Transverse colon (tissue), 4 donors: ENCODE measurements around the gene ITGAD. TPM values are rescaled to one million over a fixed set of nuclear protein-coding genes. Genes with fewer than 3 reads are reported as not detected.
A peak's percentile ranks its signal among the peaks of the same experiment; 100 is the strongest.

Source experiments
- DNase-seq: peaks from one replicate; pipeline ENCODE4 v3.0.0-alpha.2; 2019
- H3K27ac ChIP-seq, 4 donors: fragments of 200-600 bp; sonication (generic); 2 replicates each; pipeline ENCODE4 v1.5.1; 2016 to 2018; ENCODE audit warnings: inconsistent platforms in 4 of 4
- H3K27me3 ChIP-seq: fragments of 200-600 bp; sonication (generic); 2 replicates; pipeline ENCODE4 v1.5.1; 2017; ENCODE audit warnings: inconsistent platforms
- H3K36me3 ChIP-seq, 4 donors: fragments of 200-600 bp; sonication (generic); 2 replicates each; pipeline ENCODE4 v1.5.1; 2017 to 2019; ENCODE audit warnings: inconsistent platforms in 4 of 4
- H3K4me1 ChIP-seq, 4 donors: fragments of 200-600 bp; sonication (generic); 2 replicates each; pipeline ENCODE4 v1.5.1; 2017 to 2020; ENCODE audit warnings: inconsistent platforms in 4 of 4
- H3K4me3 ChIP-seq, 4 donors: fragments of 200-600 bp; sonication (generic); 1 replicate in 1 of 4; 2 replicates in 3 of 4; pipeline versions ENCODE4 v1.5.1 to v1.6.1; 2017 to 2019; ENCODE audit warnings: inconsistent platforms in 4 of 4
- H3K9me3 ChIP-seq, 2 donors: fragments of 200-600 bp; sonication (generic); 2 replicates each; pipeline ENCODE4 v1.5.1; 2017 to 2019; ENCODE audit warnings: inconsistent platforms in 2 of 2
- EP300 ChIP-seq: sonication (generic); formaldehyde crosslinking; IDR thresholded peaks from one replicate; pipeline ENCODE4 v1.6.1; 2017; ENCODE audit warnings: antibody characterized with exemption, low read depth
- POLR2A ChIP-seq: fragments of 450-650 bp; IDR thresholded peaks from one replicate; pipeline ENCODE4 v1.6.1; 2016; ENCODE audit warnings: antibody characterized with exemption, mild to moderate bottlenecking, moderate library complexity
- POLR2AphosphoS5 ChIP-seq, 3 donors: sonication (generic); formaldehyde crosslinking; IDR thresholded peaks; one replicate each; pipeline ENCODE4 v1.6.1; 2016; ENCODE audit warnings: antibody characterized with exemption in 3 of 3
- WGBS, 2 donors: methylation state at CpG; one replicate each; pipeline ENCODE4 v1.1.5; 2018; ENCODE audit warnings: low coverage in 1 of 2; 5-methylcytosine and 5-hydroxymethylcytosine counted together
- in situ Hi-C, 4 donors: fragments of 200-750 bp; cut with MboI; loops; one replicate each; pipeline versions ENCODE4 v1.15.0 to v1.15.1; 2017; ENCODE audit warnings: low sequenced_read_pairs in 3 of 4, low pct_ligation_motif_present in 1 of 4, low pct_unique_long_range_greater_than_20kb in 1 of 4
- intact Hi-C: fragments of 100-400 bp; cut with DNase I; formaldehyde crosslinking; loops from one replicate; pipeline ENCODE4 v1.15.1; 2023; ENCODE audit warnings: low total_unique reads
- total RNA-seq, 4 donors: library from RNA; depleted of rRNA; stranded (reverse); fragments of >200 nt; gene quantifications; one replicate each; pipeline ENCODE4 v1.1.0, GENCODE V29; 2016
- TF ChIP-seq, protein P1 (sequence below), 5 experiments: fragments of 200-600 bp in 3 of 5; fragments of 450-650 bp in 2 of 5; sonication (generic) in 3 of 5; IDR thresholded peaks; 1 replicate in 2 of 5; 2 replicates in 3 of 5; pipeline ENCODE4 v1.5.1; 2016 to 2017; ENCODE audit warnings: antibody characterized with exemption in 5 of 5, inconsistent platforms in 3 of 5, mild to moderate bottlenecking in 2 of 5, moderate library complexity in 1 of 5

Gene ITGAD
- total RNA-seq, 4 donors from 2014 or later, result 0.75 TPM; not detected in 3

DNA sequence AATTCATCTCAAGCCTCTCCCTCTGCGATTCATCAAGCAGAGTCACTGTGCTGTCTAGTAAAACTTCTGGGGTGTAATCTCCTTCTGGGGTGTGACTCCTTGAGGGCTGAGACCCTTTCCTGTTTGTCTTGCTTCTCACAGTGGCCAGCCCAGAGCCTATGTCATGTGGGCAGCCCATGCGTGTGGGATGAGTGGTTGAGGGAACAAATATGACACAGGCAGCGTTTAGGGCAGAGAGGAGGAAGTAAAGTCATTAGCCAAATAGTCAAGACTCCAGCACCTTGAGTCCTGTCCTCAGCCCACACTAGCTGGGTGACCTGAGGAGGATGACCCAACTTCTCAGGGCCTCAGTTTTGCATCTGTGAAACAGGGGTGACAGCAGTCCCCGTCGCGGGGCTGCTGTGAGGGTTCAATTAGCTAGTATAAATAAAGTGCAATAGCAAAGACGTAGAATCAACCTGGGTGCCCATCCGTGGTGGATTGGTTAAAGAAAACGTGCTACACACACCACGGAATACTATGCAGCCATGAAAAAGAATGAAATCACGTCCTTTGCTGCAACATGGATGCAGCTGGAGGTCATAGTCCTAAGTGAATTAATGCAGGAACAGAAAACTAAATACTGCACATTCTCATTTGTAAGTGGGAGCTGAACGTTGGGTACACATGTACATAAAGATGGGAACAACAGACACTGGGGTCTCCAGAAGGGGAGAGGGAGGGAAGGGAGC is 42.7 kb upstream of the ITGAD start:
- no peak for DNase-seq
- in situ Hi-C loops, result no loop called here
- peaks cover 0 to 3% (median 0%) of the 10 kb centered on the region in 4 donors for H3K4me1 ChIP-seq

GRCh38 chr16:31351246-31351941 is 41.7 kb upstream of the ITGAD start:
- peaks cover 0 to 3% (median 0%) of the 10 kb centered on the region in 4 donors for H3K4me1 ChIP-seq
- no peaks in the 10 kb centered on the region for H3K9me3 ChIP-seq
- 68 to 73% methylated on average over 9 to 18 of the region's 19 CpGs for WGBS, 2 donors
- intact Hi-C loops (no loop called here), in situ Hi-C loops (no loop called here)
- no peaks in the 10 kb centered on the region for H3K27me3 ChIP-seq
- peak overlapping the region in 2 of 4 donors; percentile 29 to 60 for H3K27ac ChIP-seq
- no peak for DNase-seq
- no peak for TF ChIP-seq POLR2A
- TF ChIP-seq, protein P1, sequence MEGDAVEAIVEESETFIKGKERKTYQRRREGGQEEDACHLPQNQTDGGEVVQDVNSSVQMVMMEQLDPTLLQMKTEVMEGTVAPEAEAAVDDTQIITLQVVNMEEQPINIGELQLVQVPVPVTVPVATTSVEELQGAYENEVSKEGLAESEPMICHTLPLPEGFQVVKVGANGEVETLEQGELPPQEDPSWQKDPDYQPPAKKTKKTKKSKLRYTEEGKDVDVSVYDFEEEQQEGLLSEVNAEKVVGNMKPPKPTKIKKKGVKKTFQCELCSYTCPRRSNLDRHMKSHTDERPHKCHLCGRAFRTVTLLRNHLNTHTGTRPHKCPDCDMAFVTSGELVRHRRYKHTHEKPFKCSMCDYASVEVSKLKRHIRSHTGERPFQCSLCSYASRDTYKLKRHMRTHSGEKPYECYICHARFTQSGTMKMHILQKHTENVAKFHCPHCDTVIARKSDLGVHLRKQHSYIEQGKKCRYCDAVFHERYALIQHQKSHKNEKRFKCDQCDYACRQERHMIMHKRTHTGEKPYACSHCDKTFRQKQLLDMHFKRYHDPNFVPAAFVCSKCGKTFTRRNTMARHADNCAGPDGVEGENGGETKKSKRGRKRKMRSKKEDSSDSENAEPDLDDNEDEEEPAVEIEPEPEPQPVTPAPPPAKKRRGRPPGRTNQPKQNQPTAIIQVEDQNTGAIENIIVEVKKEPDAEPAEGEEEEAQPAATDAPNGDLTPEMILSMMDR (IDR thresholded peaks at IDR 0.05), result no peak
- no peak for TF ChIP-seq EP300
- TF ChIP-seq POLR2AphosphoS5 (IDR thresholded peaks at IDR 0.05), result no peak
- no peak overlapping the region for H3K4me3 ChIP-seq
- no peaks in the 10 kb centered on the region for H3K36me3 ChIP-seq

More for the DNA sequence above, 42.7 kb upstream of the ITGAD start:
- intact Hi-C loops, result no loop called here
- Histone ChIP-seq H3K27me3 (no peaks in the 10 kb centered on the region), H3K27ac (peak overlapping the region in 1 of 4 donors; percentile 60), H3K36me3 (no peaks in the 10 kb centered on the region), H3K4me3 (no peak overlapping the region), H3K9me3 (no peaks in the 10 kb centered on the region)
- TF ChIP-seq POLR2A (no peak), EP300 (no peak), POLR2AphosphoS5 (IDR thresholded peaks at IDR 0.05) (no peak)
- TF ChIP-seq, protein P1 (IDR thresholded peaks at IDR 0.05), result no peak
- 73 to 80% methylated on average over 11 to 12 of the region's 12 CpGs for WGBS, 2 donors

- WGBS, 2 donors, result 47% methylated on average over 6 of the region's 6 CpGs; no CpG with 5 or more reads in 1 of the 2 donors
- H3K9me3 ChIP-seq, result no peaks in the 10 kb centered on the region
- H3K36me3 ChIP-seq, result no peaks in the 10 kb centered on the region
- intact Hi-C loops (no loop called here), in situ Hi-C loops (no loop called here)
- H3K27ac ChIP-seq, result peak overlapping the region in 3 of 4 donors; percentile 17 to 60 (median 29)
- H3K27me3 ChIP-seq, result no peaks in the 10 kb centered on the region
- H3K4me3 ChIP-seq, result no peak overlapping the region
- TF ChIP-seq POLR2A, result no peak
- no peak for TF ChIP-seq EP300
- TF ChIP-seq, protein P1 (IDR thresholded peaks at IDR 0.05), result no peak
- TF ChIP-seq POLR2AphosphoS5 (IDR thresholded peaks at IDR 0.05), result no peak
- no peak for DNase-seq
- H3K4me1 ChIP-seq, result peaks cover 0 to 3% (median 0%) of the 10 kb centered on the region in 4 donors
Observed at GRCh38 chr16:31351942-31352325, 41.2 kb upstream of the ITGAD start.

DNA sequence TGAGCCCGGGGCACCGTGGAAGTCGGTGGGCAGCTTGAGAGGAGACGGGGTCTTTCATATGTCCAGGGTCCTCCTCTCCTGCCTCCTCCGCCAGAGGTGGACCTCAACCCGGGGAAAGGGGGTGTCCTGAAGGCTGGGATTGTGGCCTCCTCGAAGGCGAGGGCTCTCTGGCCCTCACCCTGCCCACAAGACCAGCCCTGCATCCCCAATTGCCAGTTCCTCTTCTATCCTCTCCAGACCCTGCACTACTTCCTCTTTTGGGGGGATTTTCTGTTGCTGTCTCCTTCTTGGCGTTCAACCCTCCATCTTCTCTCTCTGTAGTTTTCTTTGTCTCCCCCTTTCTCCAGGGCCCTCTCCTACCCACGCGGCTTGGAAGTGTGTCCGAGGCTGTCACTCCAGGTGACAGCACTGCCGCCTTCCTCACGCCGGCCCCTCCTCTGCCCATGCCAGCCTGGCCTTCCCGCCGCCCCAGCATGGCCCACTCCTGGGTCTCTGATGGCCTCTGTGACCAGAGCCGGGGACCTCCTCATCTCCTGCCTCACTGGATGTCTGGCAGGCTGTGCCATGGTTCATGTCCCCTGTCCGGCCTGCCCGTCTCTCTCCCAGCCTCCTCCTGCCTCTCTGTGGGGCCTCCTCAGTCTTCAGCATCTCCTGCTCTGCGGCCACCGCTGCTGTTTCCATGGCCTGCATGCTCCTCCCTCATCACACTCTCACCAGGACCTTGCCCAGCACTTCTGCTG is 40.6 kb upstream of the ITGAD start:
- intact Hi-C loops, result no loop called here
- no peaks in the 10 kb centered on the region for H3K27me3 ChIP-seq
- H3K36me3 ChIP-seq, result no peaks in the 10 kb centered on the region
- 78 to 80% methylated on average over 2 to 22 of the region's 22 CpGs for WGBS, 2 donors
- peak overlapping the region in 2 of 4 donors; percentile 17 to 60 for H3K27ac ChIP-seq
- no peaks in the 10 kb centered on the region for H3K9me3 ChIP-seq
- DNase-seq, result no peak
- H3K4me3 ChIP-seq, result no peak overlapping the region
- peaks cover 0 to 3% (median 0%) of the 10 kb centered on the region in 4 donors for H3K4me1 ChIP-seq
- no peak for TF ChIP-seq EP300
- TF ChIP-seq POLR2AphosphoS5 (IDR thresholded peaks at IDR 0.05), result no peak
- TF ChIP-seq, protein P1 (IDR thresholded peaks at IDR 0.05), result no peak
- TF ChIP-seq POLR2A, result no peak
- in situ Hi-C loops, result no loop called here
